IPS-18c (cell line): ENCODE results near the gene FASN.

Source experiments
- H3K4me3 ChIP-seq: 2 replicates; pipeline ENCODE4 v1.7.0; 2013; ENCODE audit warnings: low read depth, mild to moderate bottlenecking, low read length, moderate library complexity; ENCODE audit not compliant: insufficient read depth
- H3K9me3 ChIP-seq: one replicate; pipeline ENCODE4 v1.6.1; 2013; ENCODE audit warnings: mild to moderate bottlenecking, low read length, moderate library complexity; ENCODE audit not compliant: control insufficient read depth, insufficient read depth

Gene FASN

DNA sequence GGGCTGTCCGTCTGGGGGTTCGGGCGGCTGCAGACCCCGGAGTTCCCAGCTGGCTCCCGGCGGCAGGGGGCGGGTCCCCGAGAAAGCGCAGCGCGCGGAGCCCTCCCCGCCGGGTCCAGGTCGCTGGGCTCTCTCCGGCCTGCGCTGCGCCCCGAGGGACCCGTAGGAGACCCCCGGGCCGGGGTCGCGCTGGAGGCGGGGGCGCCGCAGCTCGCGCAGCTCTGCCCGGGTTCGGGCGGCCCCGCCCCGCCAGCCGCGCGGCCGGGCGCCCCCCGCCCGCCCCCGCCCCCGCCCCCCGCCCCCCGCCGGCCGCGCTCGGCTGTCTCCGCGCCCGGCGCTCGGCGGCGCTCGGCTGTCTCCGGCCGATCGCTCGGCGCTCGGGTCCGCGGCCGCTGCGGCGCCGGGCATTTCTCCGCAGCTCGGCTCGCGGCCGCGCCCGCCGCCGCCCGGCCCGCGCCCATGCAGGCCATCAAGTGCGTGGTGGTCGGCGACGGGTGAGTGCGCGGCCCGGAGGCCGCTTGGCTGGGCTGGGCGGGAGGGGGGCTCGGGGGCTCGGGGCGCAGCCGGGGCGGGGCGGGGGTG is 66.6 kb downstream of the FASN start, which contains the start of gene RAC3:
Gene RAC3, plus strand, starts transcription at position 376 of the 582 bp plus-strand sequence. Its CDS starts 84 bp downstream, at position 460.
- H3K9me3 ChIP-seq: no peaks in the 10 kb centered on the region

GRCh38 chr17:82030470-82031302 is 67.3 kb downstream of the FASN start:
- Histone ChIP-seq H3K4me3 (peak overlapping the region; percentile 78), H3K9me3 (no peaks in the 10 kb centered on the region)

More for the DNA sequence above, 66.6 kb downstream of the FASN start, which contains the start of gene RAC3:
- peak within 1 kb of the TSS; percentile 78 for H3K4me3 ChIP-seq

GRCh38 chr17:82029990-82030469 is 68.0 kb downstream of the FASN start:
- Histone ChIP-seq H3K4me3 (no peak overlapping the region), H3K9me3 (no peaks in the 10 kb centered on the region)

GRCh38 chr17:82029391-82029790 is 68.6 kb downstream of the FASN start:
- Histone ChIP-seq H3K9me3 (no peaks in the 10 kb centered on the region), H3K4me3 (no peak overlapping the region)

DNA sequence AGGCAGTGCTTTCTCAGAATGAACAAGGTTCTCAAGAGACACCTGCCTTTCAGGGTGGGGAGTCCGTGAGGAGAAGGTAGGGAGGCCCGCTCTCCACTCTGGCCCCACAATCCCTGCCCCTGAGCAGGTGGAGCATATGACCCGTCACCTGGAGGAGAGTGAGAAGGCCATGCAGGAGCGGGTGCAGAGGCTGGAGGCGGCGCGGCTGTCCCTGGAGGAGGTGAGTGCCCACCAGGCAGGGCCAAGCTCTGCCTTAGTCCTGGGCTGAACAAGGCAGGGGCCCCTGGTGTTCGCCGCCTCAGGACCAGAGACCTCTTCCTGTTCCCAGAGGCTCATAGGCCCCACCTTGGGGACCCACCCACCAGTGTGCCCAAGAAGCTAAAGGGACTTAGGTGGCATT is 69.1 kb downstream of the FASN start:
- Histone ChIP-seq H3K9me3 (no peaks in the 10 kb centered on the region), H3K4me3 (no peak overlapping the region)
